Measurements from ENCODE around the gene NRTN. TPM values are rescaled to one million over a fixed set of nuclear protein-coding genes. Genes with fewer than 3 reads are reported as not detected.

The NRTN gene
- total RNA-seq, 3 donors from 2014 or later (not counting 1 experiment from before 2014, with no cell fraction given), result 0.33 to 0.34 TPM; not detected in 1

GRCh38 chr19:5782945-5783919 lies 21.6 kb upstream of the NRTN start:
- no peaks in the 10 kb centered on the region for H3K9me3 Mint-ChIP-seq
- H3K9me3 ChIP-seq (ENCODE audit: control insufficient read depth, insufficient read depth, low read length), result no peaks in the 10 kb centered on the region
- no peak for DNase-seq
- intact Hi-C loops (cut with micrococcal nuclease), result no loop called here
- no peaks in the 10 kb centered on the region for H3K36me3 Mint-ChIP-seq
- WGBS (ENCODE audit: insufficient coverage), result 95% methylated on average over 48 of the region's 48 CpGs
- no peaks in the 10 kb centered on the region for H3K27me3 Mint-ChIP-seq (ENCODE audit: low read depth in 2 of 2)
- H3K4me1 Mint-ChIP-seq, result peaks cover 0 to 5% of the 10 kb centered on the region in 2 donors
- H3K27ac Mint-ChIP-seq, result no peak overlapping the region
- no peak for TF ChIP-seq CTCF (IDR thresholded peaks at IDR 0.05)
- H3K4me3 ChIP-seq (ENCODE audit: low read length), result no peak overlapping the region
- no peak overlapping the region for H3K27ac ChIP-seq (ENCODE audit: low read length)
- H3K27me3 ChIP-seq (ENCODE audit: control insufficient read depth, insufficient read depth, low read length), result no peaks in the 10 kb centered on the region
- peak in 1 of 3 donors; percentile 19 for ATAC-seq
- H3K36me3 ChIP-seq (ENCODE audit: control insufficient read depth, insufficient read depth, low read length), result peaks cover 39% of the 10 kb centered on the region
- H3K4me1 ChIP-seq (ENCODE audit: control insufficient read depth, insufficient read depth, low read length), result no peaks in the 10 kb centered on the region
- H3K4me3 Mint-ChIP-seq, result no peak overlapping the region

DNA sequence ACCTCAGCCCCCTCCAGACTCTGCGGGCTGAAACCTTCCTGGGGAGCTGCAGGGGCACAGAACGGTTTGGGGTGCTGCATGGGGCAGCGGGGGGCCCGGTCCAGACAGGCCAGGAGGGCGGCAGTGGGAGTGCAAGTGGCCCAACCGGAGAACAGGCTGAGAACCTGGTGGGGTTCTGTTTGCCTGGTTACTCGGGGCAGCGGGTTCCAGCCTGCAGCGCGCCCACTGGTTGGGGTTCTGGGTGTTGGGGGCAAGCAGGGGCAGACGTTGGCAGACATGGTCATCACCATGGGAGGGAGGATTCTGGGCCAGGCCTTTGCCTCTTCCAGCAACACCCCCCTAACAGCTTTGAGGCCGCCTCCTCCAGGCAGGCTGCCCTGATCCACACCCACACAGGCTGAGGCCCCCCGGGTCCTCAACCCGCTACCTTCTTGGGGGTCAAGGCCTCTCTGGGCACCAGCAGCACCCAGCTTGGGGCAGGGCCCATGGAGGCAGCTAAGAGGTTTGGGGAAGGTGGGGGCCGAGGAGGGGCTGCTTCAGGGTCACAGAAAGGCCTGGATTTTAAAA lies 20.2 kb upstream of the NRTN start, which contains the start of gene PRR22:
PRR22 (minus strand) TSS at position 166 of the 567 bp plus-strand sequence; CDS start at position 80, 86 bp downstream.
- Mint-ChIP-seq H3K9me3 (no peaks in the 10 kb centered on the region), H3K27me3 (ENCODE audit: low read depth in 2 of 2) (no peaks in the 10 kb centered on the region), H3K36me3 (no peaks in the 10 kb centered on the region), H3K4me3 (no peak within 1 kb of the TSS), H3K4me1 (peaks cover 0 to 8% of the 10 kb centered on the region in 2 donors), H3K27ac (no peak within 1 kb of the TSS)
- Histone ChIP-seq H3K27ac (ENCODE audit: low read length) (no peak within 1 kb of the TSS), H3K4me3 (ENCODE audit: low read length) (no peak within 1 kb of the TSS), H3K27me3 (ENCODE audit: control insufficient read depth, insufficient read depth, low read length) (no peaks in the 10 kb centered on the region), H3K36me3 (ENCODE audit: control insufficient read depth, insufficient read depth, low read length) (peaks cover 48% of the 10 kb centered on the region), H3K4me1 (ENCODE audit: control insufficient read depth, insufficient read depth, low read length) (no peaks in the 10 kb centered on the region), H3K9me3 (ENCODE audit: control insufficient read depth, insufficient read depth, low read length) (no peaks in the 10 kb centered on the region)
- intact Hi-C loops (cut with micrococcal nuclease), result no loop called here
- 98% methylated on average over 13 of the region's 15 CpGs for WGBS (ENCODE audit: insufficient coverage)
- DNase-seq (no peak), ATAC-seq (peak in 2 of 3 donors; percentile 3 to 12)
- TF ChIP-seq CTCF (IDR thresholded peaks at IDR 0.05), result no peak

GRCh38 chr19:5785423-5785822 lies 19.4 kb upstream of the NRTN start:
- TF ChIP-seq CTCF (IDR thresholded peaks at IDR 0.05), result no peak
- intact Hi-C loops (cut with micrococcal nuclease), result no loop called here
- Histone ChIP-seq H3K36me3 (ENCODE audit: control insufficient read depth, insufficient read depth, low read length) (peaks cover 52% of the 10 kb centered on the region), H3K4me3 (ENCODE audit: low read length) (no peak overlapping the region), H3K4me1 (ENCODE audit: control insufficient read depth, insufficient read depth, low read length) (peaks cover 7% of the 10 kb centered on the region), H3K9me3 (ENCODE audit: control insufficient read depth, insufficient read depth, low read length) (no peaks in the 10 kb centered on the region), H3K27me3 (ENCODE audit: control insufficient read depth, insufficient read depth, low read length) (no peaks in the 10 kb centered on the region), H3K27ac (ENCODE audit: low read length) (no peak overlapping the region)
- Mint-ChIP-seq H3K27me3 (ENCODE audit: low read depth in 2 of 2) (no peaks in the 10 kb centered on the region), H3K4me1 (peaks cover 4 to 13% of the 10 kb centered on the region in 2 donors), H3K36me3 (no peaks in the 10 kb centered on the region), H3K4me3 (no peak overlapping the region), H3K27ac (no peak overlapping the region), H3K9me3 (no peaks in the 10 kb centered on the region)
- DNase-seq (no peak), ATAC-seq (no peak)
- 94% methylated on average over 37 of the region's 37 CpGs for WGBS (ENCODE audit: insufficient coverage)
